GM21529 (cell line): ENCODE data around the gene TUBB8B.
"Not testable (repeated sequence)": the region's sequence is repeated elsewhere in the genome, so short reads cannot be mapped to it uniquely, and the experiment has no call there.

ENCODE experiments used
- ATAC-seq: cut with Tn5 transposase; IDR thresholded peaks from one replicate; pipeline ENCODE4 v1.9.1; 2021; ENCODE audit not compliant: unreplicated experiment

The TUBB8B gene

GRCh38 chr18:49176-49665, at the start of gene TUBB8B:
Gene TUBB8B (minus strand): TSS chr18:49615. CDS start chr18:49557, 58 bp downstream.
- not testable (repeated sequence) for ATAC-seq

GRCh38 chr18:97252-97914, 48.0 kb upstream of the TUBB8B start:
- peak; percentile 87 for ATAC-seq

- not testable (repeated sequence) for ATAC-seq
Measured at GRCh38 chr18:96767-97131, 47.3 kb upstream of the TUBB8B start.

- not testable (repeated sequence) for ATAC-seq
Measured at GRCh38 chr18:96101-96766, 46.8 kb upstream of the TUBB8B start.

- ATAC-seq, result not testable (repeated sequence)
Measured at GRCh38 chr18:95580-95979, 46.2 kb upstream of the TUBB8B start.

- not testable (repeated sequence) for ATAC-seq
Measured at GRCh38 chr18:93897-94408, 44.5 kb upstream of the TUBB8B start.

GRCh38 chr18:91561-91960, 42.1 kb upstream of the TUBB8B start:
- not testable (repeated sequence) for ATAC-seq

- not testable (repeated sequence) for ATAC-seq
Measured at GRCh38 chr18:90396-91193, 41.2 kb upstream of the TUBB8B start.

- not testable (repeated sequence) for ATAC-seq
Measured at GRCh38 chr18:89124-89523, 39.7 kb upstream of the TUBB8B start.

- not testable (repeated sequence) for ATAC-seq
Measured at GRCh38 chr18:84801-85200, 35.4 kb upstream of the TUBB8B start.

- not testable (repeated sequence) for ATAC-seq
Measured at GRCh38 chr18:82626-83209, 33.3 kb upstream of the TUBB8B start.

GRCh38 chr18:80881-81280, 31.5 kb upstream of the TUBB8B start:
- ATAC-seq, result not testable (repeated sequence)

- not testable (repeated sequence) for ATAC-seq
Measured at GRCh38 chr18:80202-80601, 30.8 kb upstream of the TUBB8B start.

- ATAC-seq, result not testable (repeated sequence)
Measured at GRCh38 chr18:75525-76160, 26.2 kb upstream of the TUBB8B start.

GRCh38 chr18:73181-73777, 23.9 kb upstream of the TUBB8B start:
- ATAC-seq, result not testable (repeated sequence)

- not testable (repeated sequence) for ATAC-seq
Measured at GRCh38 chr18:67701-68100, 18.3 kb upstream of the TUBB8B start.

- not testable (repeated sequence) for ATAC-seq
Measured at GRCh38 chr18:64279-64678, 14.9 kb upstream of the TUBB8B start.

GRCh38 chr18:63656-64055, 14.2 kb upstream of the TUBB8B start:
- not testable (repeated sequence) for ATAC-seq

GRCh38 chr18:54388-54787, 5.0 kb upstream of the TUBB8B start:
- not testable (repeated sequence) for ATAC-seq

GRCh38 chr18:48696-49095, 719 bp downstream of the TUBB8B start:
- ATAC-seq, result not testable (repeated sequence)
